Glomerular visceral epithelial cell (primary cell): Measurements from ENCODE around the gene ATP6V1E1.
"Not testable (repeated sequence)": the region's sequence is repeated elsewhere in the genome, so short reads cannot be mapped to it uniquely, and the experiment has no call there.

Experiments used
- DNase-seq: peaks from one replicate; pipeline ENCODE4 v3.0.0-alpha.2; 2016; ENCODE audit errors: extremely low spot score

ATP6V1E1 gene

DNA sequence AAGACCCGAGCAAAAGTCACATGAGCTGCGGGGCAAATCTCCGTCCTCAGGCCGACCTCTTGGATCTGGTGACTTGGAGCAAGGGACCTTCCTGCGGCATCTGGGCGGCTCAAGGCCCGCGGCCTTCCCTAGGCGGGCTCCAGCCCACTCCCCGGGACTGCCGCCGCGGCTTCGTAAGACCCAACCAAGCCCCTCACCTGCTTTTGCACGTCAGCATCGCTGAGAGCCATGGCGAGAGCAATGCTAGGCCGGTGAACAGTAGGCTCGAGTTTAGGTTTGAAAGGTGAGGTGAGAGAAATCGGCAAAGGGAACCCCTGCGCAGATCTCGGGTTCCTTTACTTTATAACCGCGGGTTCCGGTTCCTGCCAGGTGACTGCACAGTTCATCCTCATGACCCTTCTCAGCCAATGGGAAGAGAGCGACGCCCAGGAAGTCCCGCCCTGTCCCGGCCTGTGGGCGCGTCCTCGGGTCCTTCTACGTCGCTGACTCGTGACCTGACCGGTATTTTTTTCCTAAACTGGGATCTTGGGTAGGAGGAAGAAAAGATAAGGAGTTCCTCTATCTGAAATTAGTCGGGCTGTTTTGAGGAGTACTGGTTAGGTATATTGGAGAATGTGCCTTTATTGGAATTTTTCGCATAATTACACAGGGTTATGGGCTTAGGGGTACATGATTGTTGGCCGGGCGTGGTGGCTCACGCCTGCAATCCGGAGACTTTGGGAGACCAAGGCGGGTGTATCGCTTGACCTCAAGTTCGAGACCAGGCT, at the start of gene ATP6V1E1:
ATP6V1E1 (minus strand) TSS at position 344 of the 767 bp plus-strand sequence; CDS start at position 230, 114 bp downstream.
- peak; percentile 95 for DNase-seq

DNA sequence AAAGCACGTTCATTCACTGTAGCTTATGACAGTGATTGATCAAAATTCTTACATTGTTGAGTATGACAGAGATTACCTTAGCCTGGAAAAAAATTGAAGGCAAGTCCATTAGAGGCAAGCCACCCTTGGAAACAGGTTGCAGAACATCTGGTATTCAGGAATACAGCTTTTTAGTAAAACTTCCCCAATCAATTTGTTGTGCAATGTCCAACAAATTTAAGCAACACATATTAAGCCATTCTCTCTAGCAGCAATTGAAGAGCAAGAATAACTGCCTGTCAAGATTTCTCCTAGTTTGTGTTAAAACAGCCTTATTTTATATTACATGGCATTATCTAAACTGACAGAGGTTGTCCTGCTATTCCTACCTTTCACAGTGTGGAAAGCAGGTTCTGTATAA, 47.0 kb upstream of the ATP6V1E1 start:
- DNase-seq = no peak

DNA sequence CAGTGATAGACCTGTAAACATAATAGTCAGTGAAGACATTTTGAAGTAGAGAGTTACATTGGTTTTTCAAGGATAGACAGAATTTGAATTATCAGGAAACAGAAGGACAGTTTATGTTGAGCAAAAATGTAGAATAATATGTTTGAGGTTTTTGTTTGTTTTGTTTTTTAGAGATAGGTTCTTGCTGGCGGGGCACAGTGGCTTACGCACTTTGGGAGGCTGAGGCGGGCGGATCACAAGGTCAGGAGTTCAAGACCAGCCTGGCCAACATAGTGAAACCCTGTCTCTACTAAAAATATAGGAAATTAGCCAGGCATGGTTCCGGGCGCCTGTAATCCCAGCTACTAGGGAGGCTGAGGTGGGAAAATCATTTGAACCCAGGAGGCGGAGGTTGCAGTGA, 45.6 kb upstream of the ATP6V1E1 start:
- no peak for DNase-seq

DNA sequence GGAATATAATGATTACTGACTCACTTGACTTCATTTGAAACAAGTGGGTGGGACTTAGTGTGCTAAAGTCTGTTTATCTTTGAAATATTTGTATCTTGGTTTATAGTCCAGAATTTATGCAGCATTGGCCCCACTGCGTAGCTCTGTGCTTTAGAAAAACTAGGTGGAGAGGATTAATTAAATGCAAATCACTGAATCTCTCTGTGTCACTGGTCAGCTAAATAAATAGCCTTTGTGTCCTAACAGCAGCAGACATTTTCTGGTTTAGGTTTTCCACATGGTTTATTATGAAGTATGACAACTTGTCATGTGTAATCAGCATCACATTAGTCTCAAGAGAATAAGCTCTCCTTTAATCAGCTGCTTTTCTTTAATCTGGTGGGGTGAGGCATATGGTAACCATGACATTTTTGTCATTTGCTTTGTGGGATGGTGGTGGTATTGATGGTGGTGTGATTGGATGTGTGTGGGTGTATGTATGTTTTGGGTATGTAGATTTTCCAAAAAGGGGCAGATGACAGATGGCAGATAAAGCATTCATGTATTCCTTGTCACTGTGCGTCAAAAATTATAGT, 44.0 kb upstream of the ATP6V1E1 start:
- DNase-seq = no peak

DNA sequence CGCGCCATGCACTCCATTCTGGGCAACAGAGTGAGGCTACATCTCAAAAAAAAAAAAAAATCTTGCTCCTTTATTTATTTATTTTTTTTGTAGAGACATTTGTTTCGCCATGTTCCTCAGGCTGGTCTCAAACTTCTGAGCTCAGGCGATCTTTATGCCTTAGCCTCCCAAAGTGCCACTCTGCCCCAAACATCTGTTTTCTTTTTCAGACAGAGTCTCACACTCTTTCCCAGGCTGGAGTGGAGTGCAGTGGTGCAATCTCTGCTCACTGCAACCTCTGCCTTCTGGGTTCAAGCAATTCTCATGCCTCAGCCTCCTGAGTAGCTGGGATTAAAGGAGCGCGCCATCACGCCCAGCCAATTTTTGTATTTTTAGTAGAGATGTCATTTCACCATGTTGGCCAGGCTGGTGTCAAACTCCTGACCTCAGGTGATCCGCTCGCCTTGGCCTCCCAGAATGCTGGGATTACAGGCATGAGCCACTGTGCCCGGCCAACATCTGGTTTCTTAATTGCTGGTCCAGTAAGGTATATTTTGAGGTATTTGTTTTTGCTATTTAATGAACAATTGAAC, 43.1 kb upstream of the ATP6V1E1 start:
- DNase-seq = not testable (repeated sequence)

DNA sequence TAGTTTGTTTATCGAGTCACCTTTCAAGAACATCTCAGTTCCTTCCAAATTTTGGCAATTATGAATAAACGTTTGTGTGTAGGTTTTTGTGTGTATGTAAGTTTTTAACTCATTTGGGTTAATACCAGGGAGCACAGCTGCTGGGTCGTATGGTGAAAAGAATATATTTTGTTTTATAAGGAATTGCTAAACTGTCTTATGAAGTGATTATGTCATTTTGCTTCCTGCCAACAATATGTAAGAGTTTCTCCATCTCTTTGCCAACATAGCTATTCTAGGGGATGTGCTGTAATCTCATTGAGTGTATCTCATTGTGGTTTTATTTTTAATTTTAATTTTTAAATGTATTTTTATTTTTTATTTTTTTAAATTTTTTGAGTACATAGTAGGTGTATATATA, 37.3 kb upstream of the ATP6V1E1 start:
- DNase-seq = no peak

DNA sequence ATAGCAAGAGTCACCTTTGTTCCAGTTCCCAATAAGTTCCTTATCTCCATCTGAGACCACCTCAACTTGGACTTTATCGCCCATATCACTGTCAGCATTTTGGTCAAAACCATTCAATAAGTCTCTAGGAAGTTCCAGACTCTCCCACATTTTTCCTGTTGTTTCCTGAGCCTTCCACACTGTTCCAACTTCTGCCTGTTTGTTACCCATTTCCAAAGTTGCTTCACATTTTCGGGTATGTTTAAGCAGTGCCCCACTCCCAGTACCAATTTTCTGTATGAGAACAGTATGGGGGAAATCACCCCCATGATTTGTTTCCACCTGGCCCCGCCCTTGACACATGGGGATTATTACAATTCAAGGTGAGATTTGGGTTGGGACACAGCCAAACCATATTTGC, 36.7 kb upstream of the ATP6V1E1 start:
- no peak for DNase-seq

DNA sequence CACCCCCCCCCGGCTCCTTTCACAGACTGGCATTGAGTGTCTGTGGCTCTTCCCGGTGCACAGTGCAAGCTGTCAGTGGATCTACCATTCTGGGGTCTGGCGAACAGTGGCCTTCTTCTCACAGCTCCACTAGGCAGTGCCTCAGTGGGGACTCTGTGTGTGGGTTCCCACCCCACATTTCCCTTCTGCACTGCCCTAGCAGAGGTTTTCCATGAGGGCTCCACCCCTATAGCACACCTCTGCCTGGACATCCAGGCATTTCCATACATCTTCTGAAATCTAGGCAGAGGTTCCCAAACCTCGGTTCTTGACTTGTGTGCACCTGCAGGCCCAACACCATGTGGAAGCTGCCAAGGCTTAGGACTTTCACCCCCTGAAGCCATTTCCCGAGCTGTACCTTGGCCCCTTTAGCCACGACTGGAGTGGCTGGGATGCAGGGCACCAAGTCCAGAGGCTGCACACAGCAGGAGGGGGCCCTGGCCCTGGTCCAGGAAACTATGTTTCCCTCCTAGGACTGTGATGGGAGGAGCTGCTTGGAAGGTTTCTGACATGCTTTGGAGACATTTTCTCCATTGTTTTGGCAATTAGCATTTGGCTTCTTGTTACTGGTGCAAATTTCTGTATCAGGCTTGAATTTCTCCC, 36.0 kb upstream of the ATP6V1E1 start:
- no peak for DNase-seq

DNA sequence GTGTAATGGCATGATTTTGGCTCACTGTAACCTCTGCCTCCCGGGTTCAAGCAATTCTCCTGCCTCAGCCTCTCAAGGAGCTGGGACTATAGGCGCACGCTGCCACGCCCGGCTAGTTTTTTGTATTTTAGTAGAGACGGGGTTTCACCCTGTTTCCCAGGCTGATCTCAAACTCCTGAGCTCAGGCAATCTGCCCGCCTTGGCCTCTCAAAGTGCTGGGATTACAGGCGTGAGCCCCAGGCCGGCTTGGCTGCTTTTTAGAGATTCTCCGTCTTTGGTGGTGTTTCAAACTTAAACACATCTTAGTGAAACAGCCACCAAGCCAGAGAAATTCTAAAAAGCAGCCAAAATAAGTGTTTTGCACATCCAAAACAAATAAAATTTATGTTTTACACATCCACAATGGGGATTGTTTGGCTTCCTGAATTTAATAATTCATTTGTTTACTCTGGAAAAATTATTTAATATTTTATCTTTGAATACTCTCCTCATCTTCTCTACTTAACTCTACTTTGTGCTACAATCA, 28.4 kb upstream of the ATP6V1E1 start:
- DNase-seq = no peak

DNA sequence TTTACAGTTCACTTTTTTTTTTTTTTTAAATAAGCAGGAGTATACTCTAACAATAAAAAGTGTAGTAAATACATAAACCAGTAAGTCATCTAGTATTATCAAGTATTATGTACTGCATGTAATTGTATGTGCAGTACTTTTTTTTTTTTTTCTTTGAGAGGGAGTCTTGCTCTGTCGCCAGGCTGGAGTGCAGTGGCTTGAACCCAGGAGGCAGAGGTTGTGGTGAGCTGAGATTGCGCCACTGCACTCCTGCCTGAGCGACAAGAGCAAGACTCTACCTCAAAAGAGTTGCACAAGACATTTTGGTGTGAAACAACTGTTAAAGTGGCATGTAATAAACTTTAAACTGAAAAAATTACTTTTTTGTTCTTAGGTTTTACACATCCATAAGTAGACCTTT, 26.7 kb upstream of the ATP6V1E1 start:
- DNase-seq = no peak

DNA sequence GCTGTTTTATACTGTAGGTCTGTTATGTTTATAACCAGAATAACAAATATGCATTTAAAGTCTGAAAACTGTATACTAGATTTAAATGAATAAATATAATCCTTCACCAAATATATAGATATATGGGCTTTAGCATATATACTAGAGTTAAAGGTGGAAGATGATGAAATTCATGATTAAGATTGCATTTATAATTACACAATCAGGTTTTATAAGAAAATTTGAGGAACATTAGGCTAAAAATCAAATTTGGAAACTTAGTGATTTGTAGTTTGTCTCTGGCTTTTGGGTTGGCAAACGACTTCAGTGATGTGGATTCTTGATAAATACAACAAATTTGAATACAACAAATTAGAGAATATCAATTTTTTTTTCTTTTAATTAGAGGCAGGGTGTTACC, 20.0 kb upstream of the ATP6V1E1 start:
- DNase-seq = no peak

DNA sequence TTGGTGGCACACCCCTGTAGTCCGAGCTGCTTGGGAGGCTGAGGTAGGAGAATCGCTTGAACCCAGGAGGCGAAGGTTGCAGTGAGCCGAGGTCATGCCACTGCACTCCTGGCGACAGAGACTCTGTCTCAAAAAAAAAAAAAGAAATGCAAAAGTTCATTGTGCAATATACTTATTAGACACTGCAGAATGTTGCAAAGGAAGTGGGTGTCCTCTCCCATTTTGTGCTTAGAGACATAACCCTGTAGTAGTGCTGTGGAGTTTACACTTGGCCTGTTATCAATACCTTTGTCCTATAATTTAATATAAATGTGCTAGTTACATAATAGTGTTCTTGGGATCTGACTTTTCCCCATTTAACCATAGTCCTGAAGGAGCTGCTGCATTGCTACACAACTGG, 19.4 kb upstream of the ATP6V1E1 start:
- no peak for DNase-seq

DNA sequence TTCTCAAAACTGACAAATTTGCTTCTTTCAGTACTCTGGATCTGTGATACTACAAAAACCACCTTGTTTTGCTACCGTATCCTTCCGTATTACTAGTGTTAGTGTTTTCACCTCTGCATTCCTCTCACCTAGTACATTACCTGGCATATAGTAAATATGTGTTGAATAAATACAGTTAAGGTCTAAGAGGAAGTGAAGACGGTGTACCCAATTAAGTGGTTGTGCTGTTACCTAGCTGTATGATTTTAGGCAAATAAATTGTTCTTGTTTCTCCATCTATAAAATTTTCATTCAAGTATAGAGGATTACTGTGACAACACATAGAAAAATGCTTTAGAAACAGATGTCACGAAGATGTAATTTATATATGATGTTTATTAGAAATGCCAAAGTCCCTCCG, 18.9 kb upstream of the ATP6V1E1 start:
- DNase-seq = no peak

DNA sequence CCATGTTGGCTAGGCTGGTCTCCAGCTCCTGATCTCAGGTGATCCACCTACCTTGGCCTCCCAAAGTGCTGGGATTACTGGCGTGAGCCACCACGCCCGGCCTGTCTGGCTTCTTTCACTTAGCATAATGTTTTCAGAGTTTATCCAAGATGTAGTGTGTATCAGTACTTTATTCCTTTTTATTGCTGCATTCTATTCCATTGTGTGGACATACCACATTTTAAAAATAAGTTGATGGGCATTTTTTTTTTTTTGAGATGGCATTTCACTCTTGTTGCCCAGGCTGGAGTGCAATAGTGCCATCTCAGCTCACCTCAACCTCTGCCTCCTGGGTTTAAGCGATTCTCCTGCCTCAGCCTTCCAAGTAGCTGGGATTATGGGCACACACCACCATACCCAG, 13.8 kb upstream of the ATP6V1E1 start:
- not testable (repeated sequence) for DNase-seq

DNA sequence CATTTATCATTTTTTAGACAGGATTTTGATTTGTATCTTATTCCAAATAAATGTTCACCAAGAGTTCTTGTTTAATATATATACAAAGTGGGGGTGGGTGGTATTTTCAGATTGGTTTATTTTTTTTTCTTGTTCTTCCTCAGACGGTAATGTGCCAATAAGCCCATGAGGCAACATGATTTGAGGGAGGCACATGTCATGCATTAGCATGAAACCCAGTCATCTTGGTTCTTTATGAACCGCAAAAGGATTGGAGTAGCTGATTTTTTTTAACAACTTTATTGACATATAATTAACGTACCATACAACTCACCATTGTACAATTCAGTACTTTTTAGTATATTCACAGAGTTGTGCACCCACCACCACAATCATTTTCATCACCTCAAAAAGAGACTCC, 12.7 kb upstream of the ATP6V1E1 start:
- no peak for DNase-seq

DNA sequence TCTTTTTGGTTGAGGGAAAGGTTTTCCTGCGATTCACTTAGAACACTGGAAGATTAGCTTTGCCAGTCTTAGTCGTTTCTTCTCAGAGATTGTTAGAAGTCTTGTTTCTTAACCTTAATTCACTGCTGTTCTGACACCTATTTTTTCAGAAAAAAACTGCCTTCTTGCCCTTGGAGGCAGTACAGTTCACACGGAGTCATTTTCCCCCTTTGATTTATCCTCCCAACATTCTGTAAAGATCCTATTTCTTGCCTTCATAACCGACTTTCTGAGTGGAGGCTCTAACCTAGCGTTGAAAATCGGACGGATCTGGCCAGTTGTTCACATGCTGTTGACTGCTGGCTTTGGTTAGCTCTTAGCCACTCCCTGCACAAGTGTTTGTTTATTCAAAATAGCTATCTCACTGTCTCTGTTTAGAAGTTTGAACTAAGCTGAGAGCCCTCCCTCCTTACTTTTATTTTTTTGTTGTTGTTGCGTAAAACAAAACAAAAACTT, 10.7 kb upstream of the ATP6V1E1 start:
- peak; percentile 17 for DNase-seq

DNA sequence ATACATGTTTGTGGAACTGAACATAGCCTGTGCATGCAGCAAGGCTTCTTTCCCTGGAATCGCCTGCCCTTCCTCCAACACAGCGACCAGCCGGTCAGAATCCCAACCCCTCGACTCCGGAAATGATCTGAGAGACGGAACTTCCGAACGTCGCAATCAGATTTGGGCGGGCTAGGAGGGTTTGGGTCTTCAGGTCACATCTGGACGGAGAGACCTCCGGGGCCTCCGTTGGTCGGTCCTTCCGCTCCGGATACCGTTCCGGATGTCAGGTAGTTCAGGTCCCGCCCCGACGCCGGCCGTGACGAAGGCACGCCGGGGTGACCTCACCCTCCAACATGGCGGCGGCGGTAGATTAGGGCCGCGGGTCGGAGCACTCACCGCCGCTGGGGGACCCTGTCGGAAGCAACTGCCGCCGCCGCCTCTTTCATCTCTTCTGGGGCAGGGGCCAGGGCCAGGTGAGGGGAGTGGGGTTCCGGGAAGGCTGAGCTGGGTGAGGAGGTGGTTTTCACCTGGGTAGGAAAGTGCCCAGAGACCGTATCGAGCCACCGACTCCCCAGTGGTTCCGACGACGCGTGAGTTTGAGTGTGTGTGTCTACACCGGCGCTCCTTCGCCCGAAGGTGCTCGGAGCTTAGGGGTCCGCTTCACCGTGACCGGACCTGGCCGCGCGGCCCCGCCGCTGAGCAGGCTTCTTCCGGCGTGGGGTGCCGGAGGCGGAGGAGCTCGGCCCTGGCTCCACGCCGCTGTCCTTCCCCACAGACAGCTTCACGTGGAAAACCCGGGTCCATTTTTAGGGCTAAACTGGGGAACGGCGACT, 10.1 kb upstream of the ATP6V1E1 start, which contains the start of gene BCL2L13:
BCL2L13 (plus strand) TSS at position 326 of the 815 bp plus-strand sequence. CDS start 16,955 bp downstream, outside the sequence.
- DNase-seq = peak; percentile 91

DNA sequence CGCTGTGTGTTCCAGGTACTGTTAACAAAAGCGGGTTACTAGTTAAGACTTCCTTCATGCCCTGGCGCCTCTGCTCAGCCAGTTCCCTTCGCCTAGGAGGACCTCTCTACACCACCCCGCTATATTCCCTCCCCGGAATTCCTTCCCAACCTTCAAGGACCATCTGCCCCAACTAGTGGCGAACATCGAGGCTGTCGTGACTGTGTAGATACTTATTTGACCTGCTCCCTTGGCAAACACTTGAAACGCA, 9.6 kb upstream of the ATP6V1E1 start:
- DNase-seq = no peak

DNA sequence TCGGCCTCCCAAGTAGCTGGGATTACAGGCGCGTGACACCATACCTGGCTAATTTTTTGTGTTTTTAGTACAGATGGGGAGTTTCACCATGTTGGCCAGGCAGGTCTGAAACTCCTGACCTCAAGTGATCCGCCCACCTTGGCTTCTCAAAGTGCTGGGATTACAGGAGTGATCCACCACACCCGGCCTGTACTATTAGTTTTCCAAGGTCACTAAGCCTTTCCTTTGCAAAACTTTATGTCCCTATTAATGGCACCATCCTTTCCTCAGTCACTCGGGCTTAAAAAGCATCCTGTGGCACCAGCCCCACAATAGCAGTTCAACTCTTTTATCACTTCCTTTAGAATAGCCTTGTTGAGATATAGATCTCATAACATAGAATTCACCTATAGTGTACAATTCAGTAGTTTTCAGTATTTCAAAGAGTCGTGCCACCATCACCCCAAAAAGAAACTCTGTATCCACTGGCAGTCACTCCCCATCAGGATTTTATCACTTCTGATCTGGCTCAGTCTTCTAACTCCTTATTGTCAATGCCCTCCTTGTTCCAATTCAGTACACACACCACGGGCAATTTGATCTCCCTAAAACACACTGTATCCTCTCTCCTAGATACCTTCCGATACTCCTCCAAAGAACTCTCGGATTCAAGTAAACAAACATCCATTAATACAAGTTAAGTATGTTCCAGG, 9.1 kb upstream of the ATP6V1E1 start:
- DNase-seq = no peak

DNA sequence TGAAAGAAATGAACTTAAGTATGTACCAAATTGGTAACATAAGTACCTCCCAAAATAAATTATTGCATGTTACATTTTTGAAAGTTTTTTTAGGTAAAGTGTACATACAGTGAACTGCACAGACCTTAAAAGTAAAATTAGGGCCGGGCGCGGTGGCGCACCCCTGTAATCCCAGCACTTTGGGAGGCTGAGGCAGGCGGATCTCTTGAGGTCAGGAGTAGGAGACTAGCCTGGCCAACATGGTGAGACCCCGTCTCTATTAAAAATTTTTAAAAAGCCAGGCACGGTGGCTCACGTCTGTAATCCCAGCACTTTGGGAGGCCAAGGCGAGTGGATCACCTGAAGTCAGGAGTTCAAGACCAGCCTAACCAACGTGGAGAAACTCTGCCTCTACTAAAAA, 8.3 kb upstream of the ATP6V1E1 start:
- not testable (repeated sequence) for DNase-seq

DNA sequence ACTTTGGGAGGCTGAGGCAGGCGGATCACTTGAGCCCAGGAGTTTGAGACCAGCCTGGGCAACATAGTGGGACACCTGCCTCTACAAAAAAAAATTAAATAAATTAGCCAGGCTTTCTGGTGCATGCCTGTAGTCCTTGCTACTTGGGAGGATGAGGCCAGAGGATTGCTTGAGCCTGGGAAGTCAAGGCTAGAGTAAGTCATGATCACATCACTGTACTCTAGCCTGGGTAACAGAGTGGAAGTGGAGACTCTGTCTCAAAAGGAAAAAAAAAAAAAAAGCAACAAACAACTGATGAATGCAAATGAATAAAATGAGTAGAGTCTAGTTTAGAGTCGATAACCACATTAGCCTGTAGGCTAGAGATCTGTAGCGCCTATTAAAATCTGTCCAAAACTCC, 6.1 kb upstream of the ATP6V1E1 start:
- peak; percentile 53 for DNase-seq
